Colon (tissue), 2 donors: ENCODE measurements around the gene MED22.
"Not testable (repeated sequence)": the region's sequence is repeated elsewhere in the genome, so short reads cannot be mapped to it uniquely, and the experiment has no call there.

Experiments used
- FAIRE-seq: peaks from 2 replicates; lab custom pipeline; 2012; peaks lifted over from hg19 to GRCh38; lab: Jason Lieb, UNC
- donor health status: control.
- donor health status: control.

MED22 gene

DNA sequence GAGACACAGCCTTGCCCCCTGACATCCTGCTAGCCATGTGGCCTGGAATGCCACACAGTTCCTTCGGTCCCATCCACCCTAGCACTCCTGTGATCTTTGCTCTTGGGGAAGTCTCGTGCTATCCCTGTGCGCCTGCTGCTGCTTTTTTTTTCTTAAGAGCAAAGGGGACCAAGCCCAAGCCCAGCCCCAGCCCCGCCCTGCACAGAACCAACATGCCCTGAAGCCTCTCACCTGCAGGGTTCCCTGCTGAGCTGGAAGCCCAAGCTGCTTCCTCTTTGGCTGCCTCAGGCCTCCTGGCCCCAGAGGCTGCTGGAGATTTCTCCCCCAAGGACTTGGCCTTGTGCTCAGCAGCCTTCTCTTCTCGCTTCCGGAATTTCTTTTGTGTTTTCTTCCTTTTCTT is 13.8 kb downstream of the MED22 start:
- FAIRE-seq: no peak

GRCh38 chr9:133333566-133333965 is 14.4 kb downstream of the MED22 start:
- no peak for FAIRE-seq

GRCh38 chr9:133333011-133333410 is 14.9 kb downstream of the MED22 start:
- no peak for FAIRE-seq

- FAIRE-seq: no peak
Measured at GRCh38 chr9:133332381-133332730, 15.6 kb downstream of the MED22 start.

DNA sequence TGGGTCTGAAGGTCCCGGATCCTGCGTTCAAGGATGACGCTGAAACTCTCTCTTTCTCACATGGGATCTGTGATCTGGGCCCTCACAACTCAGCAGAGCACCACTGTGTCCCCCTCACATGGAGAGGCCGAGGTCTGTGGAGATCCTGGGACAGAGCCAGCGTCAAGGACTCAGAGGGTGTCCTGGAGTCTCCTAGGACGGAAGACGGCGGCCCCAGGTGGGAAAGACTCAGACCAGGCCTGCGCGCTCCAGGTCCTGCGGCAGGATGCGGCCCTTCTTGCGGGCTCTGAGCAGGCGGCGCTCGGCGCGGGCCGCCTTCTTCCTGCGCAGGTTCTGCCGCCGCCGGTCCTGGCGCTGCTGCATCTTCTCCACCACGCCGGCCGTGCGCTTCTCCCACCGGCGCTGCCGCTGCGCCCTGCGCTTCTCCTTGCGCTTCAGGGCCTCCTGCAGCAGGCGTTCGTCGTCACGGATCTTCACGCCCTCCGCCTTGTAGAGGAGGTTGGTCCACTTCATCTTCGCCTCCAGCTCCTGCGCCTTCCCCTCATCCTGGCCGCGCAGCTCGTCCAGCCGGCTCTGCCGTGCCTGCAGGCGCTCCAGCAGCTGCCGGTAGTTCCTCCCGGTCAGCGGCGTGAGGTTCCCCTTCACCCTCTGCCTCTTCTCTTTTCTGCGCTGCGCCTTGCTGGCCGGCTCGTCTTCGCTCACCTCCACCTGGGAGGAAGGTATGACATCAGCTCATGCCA is 16.1 kb downstream of the MED22 start:
- FAIRE-seq: no peak

DNA sequence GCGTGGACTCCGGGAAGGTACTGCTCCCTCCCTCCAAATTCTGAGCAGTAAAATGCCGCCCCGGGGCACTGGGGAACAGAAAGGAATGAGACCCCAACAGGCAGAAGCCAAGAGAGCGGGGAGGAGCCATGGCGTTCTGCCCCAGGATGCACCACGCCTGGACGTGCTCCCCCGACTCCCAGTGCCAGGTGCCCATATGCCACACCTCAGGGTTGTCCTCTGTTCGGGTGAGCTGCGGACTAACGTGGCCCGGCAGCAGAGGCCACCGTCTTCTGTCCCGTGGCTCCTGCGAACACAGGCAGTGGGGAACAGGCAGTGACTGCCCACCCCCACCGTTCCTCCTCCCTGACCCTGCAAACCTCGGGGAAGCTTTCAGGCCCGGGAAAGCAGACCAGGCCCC is 16.7 kb downstream of the MED22 start:
- FAIRE-seq: no peak

DNA sequence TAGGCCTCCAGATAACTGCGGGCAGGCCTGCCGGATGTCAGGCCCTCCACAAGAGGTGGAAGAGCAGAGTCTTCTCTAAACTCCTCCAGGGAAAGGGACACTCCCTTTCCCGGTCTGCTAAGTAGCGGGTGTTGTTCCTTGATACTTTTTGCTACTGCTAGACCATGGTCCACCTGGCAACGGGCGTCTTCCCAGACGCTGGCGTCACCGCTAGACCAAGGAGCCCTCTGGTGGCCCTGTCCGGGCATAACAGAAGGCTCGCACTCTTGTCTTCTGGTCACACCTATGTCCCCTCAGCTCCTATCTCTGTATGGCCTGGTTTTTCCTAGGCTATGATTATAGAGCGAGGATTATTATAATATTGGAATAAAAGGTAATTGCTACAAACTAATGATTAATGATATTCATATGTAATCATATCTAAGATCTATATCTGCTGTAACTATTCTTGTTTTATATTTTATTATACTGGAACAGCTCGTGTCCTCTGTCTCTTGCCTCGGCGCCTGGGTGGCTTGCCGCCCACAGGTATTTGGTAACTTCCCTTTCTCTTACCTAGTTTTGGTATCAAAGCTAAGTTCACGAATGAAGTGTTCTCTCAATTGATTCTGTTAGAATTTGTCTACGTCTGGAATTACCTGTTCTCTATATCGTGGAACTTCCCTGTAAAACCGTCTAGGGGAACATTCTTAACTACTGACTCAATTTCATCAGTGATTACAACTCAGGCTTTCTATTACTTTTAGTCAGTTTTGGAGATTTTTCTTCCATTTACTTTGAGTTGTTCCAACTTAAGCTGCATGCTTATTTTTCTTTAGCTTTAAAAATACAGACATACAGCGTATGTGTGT is 18.4 kb downstream of the MED22 start:
- FAIRE-seq: not testable (repeated sequence)

DNA sequence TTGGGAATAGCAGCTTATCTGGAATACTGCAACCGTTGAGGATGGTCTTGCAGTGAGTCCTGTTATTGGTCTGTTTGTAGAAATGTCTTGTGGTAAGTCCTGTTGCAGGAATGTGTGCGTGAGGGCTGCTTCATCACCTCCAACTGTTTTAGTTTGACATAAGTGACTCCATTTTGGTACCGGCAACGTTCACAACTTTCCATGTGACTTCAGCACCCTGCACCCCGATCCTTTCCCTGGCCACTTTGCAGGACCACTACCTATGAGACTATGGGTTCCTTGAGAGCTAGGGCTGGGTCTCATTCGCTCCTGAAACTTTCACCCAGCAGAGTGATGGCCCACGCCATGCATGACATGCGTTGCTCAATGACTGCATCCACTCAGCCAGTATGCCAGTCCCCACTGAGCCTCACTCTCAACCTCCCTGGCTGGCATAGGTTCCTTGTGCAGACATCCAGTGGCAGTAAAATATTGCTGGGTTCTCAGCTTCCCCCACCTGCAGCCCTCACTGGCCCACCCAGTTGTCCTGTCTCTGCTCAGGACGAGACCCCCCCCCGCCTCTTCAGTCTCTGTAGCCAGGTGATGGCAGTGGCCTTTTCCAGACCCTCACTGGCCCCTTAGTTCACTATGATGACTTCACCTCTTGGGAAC is 20.0 kb downstream of the MED22 start:
- FAIRE-seq: no peak

- FAIRE-seq: not testable (repeated sequence)
Measured at GRCh38 chr9:133327021-133327420, 20.9 kb downstream of the MED22 start.

DNA sequence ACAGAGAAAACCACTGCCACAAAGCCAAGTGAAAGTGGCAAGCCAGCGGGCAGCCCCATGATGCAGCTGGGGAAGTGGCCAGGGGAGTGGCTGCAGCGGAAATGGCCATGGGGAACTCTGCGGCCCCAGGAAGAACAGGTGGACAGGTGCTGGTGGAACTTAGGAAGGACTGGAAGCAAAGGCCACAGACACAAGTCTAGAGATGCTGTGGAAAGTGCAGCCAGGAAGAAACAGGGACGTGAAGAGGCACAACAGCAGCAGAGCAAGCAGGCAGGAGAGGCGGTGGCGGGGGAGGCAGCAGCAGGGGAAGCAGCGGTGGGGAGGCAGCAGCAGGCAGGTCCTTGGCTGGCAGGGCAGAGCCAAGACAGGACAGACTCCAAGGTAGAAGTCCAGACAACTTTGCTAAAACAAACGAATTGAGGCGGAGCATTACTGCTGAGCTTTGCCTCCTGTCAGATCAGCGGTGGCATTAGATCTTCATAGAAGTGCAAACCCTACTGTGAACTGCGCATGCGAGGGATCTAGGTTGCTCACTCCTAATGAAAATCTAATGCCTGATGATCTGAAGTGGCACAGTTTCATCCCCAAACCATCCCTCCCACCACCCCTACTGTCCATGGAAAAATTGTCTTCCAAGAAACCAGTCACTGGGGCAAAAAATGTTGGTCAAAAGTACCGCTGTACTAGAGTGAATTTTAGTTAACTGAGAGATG is 23.8 kb downstream of the MED22 start:
- FAIRE-seq: no peak

GRCh38 chr9:133323211-133323610 is 24.7 kb downstream of the MED22 start:
- FAIRE-seq: no peak

- FAIRE-seq: no peak
Measured at GRCh38 chr9:133322701-133323100, 25.2 kb downstream of the MED22 start.

GRCh38 chr9:133321411-133321935 is 26.5 kb downstream of the MED22 start:
- FAIRE-seq: no peak

DNA sequence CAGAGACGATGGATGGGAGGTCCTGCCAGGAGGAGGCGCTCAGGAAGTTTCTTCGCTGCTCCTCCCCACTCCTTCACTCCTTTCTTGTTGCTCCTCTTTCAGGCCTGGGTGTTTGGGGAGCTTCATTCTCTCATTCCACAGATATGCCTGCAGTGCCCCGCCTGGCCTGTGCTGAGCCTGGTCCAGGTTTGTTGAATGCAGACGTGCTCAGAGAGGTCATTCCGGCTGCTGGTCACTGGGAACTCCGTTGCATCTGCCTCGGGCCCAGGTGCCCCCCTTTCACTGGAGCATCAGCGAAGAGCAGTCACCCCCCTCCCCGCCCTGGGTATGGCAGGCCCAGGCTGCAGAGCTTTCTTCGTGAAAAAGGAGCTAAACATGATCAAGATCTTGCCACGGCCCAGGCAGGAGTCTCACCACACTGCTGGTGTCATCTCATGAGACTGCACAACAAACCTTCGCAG is 27.5 kb downstream of the MED22 start:
- no peak for FAIRE-seq

DNA sequence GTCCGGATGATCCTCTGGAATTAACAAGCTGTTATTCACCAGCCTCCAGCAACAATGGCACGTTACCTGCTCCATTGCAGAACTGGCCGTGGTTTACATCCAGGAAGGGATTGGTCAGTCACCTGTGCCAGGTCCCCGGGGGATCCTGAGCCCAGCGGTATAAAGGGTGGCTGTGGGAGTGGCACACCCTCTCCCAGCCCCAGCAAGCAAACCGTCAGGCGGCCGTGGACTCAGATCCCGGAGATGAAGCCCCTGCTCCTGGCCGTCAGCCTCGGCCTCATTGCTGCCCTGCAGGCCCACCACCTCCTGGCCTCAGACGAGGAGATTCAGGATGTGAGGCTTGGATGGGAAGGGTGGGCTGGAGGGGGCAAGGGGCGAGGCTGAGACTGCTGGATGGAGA is 30.4 kb downstream of the MED22 start:
- FAIRE-seq: not testable (repeated sequence)

GRCh38 chr9:133315997-133316396 is 31.9 kb downstream of the MED22 start:
- FAIRE-seq: no peak

DNA sequence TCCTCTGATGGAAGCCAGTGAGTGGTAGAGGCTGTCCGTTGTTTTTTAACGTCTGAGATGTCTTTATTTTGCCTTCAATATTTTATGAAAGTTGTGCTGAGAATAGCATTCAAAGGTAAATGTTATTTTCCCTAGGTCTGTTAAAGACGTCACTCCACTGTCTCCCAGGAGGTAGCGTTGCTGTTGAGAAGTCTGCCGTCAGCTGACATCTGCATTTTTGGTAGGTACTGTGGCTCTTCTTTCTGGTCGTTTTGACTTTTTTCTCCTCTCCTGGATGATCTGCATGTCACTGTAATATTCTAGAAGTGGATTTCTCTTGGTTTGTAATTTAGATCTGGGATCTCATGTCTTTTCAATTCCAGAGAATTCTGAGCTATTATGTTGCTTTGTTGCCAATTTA is 38.3 kb downstream of the MED22 start:
- FAIRE-seq: no peak

DNA sequence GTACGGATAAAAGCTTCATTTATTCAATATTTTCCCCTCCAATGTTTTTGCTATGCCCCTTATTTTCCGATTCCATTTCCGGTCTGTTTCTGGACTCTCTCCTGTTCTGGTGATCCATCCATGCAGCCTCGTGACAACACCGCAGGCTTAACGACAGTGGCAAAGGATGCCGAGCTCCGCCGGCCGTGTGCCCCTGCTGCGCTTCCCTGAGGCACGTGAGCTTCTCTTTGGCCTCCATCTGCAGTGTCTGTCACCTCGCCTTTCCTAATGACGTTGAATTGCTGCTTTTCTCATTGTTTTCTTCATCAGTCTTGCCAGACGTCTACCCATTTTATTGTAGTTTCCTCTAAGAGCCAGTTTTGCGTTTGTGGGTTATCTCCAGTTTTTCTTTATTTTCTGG is 40.6 kb downstream of the MED22 start:
- no peak for FAIRE-seq

GRCh38 chr9:133306242-133307204 is 41.4 kb downstream of the MED22 start:
- FAIRE-seq: no peak

DNA sequence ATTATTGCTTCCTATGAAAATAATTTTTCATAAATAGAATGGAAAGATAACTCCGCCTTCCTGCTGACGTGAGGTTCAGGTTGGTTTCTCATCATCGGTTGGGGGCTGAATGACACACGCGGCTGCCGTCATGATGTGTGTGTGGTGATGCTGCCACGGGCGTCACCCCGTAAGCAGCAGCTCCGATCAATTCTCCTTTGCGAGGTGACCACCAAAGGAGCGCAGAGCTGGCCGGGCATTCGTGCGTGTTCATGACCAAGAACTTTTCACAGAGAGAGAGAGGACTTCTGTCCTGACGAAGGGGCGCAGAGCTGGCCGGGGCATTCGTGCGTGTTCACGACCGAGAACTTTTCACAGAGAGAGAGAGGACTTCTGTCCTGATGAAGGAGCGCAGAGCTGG is 42.2 kb downstream of the MED22 start:
- no peak for FAIRE-seq
